Activated T-cell treated with anti-CD3 and anti-CD28 coated beads for 4 hours (primary cell): Measurements from ENCODE around the gene DPM2.

Experiments used
- DNase-seq: peaks from one replicate; pipeline ENCODE4 v3.0.0-alpha.2; 2020

Gene DPM2

DNA sequence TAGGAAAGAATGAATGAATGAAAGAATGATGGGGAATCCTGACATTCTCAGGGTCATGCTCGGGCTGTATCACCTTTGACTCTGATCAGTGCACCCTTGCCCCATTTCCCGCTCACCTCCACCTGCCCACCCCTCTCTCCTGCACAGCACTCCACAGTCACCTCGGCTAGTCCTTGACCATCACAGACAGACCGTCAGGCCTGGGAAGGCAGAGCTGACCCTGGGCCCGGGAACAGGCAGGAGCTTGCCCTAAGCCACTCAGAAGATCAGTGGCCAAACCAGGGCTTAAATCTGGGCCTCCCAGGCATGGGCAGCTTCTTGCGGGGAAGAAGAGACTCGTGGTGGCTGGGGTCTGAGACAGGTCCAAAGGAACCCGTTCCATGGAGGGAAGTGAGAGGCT, 41.8 kb downstream of the DPM2 start:
- no peak for DNase-seq

DNA sequence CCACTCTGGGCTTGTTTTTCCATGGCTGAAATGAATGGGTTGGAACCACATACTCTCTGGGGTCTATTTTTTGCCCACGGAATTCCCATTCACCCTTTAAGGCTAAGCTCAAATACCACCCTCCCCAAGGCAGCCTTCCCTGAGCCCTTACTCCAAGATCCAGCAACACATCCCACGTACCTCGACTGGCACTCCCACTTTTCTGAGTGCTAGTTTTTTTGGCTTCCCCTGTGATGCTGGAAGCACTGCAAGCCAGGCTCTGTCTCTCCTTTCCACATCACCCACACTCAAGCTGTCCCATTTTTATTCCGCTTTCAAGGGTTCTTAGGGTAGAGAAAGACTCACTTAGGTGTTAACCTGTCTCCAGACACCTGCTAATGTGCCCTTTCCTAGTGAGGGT, 44.3 kb downstream of the DPM2 start:
- no peak for DNase-seq

DNA sequence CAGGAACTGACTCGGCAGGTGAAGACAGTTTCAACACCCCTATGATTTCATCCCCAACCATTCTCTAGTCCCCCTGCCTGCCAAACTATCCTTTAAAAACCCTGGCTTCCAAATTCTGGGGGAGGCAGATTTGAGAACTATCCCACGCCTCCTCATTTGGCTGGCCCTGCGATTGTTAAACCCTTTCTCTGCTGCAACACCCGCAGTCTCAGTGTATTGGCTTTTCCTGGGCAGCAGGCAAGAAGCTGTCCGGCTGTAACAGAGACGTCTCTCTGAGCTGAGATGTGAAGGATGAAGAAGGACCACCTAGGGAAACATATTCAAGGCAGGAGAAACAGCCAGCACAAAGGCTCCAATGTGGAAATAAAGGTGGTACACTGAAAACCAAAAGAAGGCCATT, 44.8 kb downstream of the DPM2 start:
- DNase-seq: no peak

DNA sequence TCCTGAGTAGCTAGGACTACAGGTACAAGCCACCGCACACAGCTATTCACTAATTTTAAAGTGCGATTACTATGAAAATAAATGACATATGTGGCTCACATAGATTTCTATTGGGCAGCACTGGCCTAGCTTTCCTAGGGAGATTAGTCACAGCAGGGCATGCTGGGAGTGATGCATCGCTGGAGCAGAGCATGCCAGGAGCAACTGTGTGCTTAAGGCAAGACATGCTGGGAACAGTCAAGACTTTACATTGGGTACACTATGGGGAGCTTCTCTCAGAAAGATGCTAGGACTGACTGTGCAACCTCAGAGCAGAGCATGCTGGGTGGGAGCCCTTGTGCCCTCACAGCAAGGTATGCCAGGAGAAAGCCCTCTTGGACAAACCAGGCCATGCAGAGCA, 47.6 kb downstream of the DPM2 start:
- no peak for DNase-seq

DNA sequence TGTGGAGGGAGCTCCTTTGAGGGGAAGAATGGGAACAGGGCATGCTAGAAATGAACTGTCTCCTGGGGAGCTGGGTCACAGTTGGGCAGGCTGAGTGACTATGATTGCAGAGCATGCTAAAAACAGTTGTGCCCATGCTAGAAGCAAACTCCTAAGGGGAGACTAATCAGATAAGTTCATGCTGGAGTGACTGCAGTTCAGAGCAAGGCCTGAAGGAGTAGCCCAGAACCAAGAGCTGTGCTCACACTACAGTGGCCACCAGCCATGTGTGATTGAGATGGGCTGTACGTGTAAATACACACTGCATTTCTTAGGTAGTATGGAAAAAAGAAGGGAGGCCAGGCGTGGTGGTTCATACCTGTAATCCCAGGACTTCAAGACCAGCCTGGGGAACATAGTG, 49.9 kb downstream of the DPM2 start:
- DNase-seq: no peak

DNA sequence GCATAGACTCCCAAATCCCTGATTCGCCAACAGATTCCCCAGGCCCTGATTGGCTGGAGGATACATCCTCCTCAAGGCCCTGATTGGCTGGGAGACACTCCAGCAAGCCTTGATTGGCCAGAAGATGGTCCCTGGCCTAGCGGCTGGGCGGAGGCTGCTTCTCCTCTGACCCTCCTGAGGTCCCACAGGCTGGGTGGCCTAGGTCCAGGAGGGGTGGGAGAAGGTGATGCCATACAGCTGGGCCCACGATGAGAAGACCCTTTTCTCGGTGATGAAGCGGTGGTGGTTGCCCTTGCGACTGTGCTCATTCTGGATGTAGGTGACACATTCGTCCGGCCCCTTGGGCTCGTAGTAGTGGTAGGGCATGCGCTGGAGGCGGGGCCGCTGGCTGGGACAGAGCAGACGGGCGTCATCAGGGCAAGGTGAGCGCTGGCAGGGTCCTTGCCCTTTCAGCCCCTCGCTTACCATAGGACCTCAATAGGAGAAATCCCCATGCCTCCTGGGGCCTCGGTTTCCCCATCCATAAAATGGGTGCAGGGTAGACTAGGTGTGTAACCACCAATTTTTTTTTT, 51.2 kb downstream of the DPM2 start:
- DNase-seq: no peak

DNA sequence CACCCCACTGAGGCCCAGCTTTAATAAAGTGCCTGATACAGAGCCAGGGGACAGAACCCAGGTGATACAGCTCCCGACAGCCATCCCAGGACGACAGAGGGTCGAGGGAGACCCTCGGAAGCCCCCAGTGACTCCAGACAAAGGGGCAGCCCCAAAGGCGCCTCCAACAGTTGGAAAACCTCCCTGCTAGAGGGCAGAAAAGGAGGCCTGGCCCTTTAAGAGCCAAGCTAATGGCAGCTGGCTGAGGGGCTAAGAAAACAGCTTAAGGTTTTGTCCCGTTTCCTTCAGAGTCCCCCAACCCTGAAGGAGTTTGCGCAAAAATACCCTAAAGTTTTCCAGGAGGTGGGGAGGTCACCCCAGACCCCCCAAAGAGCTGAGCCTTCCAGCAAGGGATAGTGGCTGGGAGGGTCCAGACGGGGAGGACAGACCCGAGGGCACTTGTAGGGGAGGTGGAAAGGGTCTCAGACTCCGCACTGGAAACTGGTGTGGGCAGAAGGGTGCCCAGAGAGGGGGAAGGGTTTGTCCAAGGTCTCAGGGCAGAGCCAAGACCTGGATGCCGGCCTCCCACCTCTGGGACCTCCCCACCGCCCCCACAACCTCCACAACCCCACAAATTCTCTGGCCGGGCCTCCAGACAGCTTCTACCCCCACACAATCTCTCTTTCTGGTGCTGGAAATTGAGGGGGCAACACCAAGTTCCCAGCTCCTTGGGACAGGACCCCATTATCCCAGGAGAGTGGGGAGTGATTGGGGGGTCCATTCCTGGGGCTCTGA, 52.0 kb downstream of the DPM2 start:
- DNase-seq: no peak
